K562 (cell line): ENCODE measurements around the gene PUM1. TPM values are rescaled to one million over a fixed set of nuclear protein-coding genes. Genes with fewer than 3 reads are reported as not detected.

Experiments
- ATAC-seq: fragments of 200-7000 bp; cut with Tn5 transposase; 3 replicates; pipeline ENCODE4 v1.9.1; 2020; ENCODE audit warnings: moderate library complexity
- BruUV-seq: library from RNA; stranded (reverse); fragments of 400-500 nt; replicated peaks from 2 replicates; lab custom pipeline; 2021; lab: Mats Ljungman, UMichigan
- CTCF ChIA-PET: fragments of 300-600 bp; formaldehyde crosslinking; extraction: SDS; loops from one replicate; lab custom pipeline; 2021; ENCODE audit warnings: low intra/inter-chr PET ratio; lab: Yijun Ruan, JAX
- POLR2A ChIA-PET: fragments of 300-600, 350-650 bp; sonication (Branson Sonifier 250); formaldehyde crosslinking; extraction: SDS; loops from one replicate; lab custom pipeline; 2021; ENCODE audit warnings: antibody characterized with exemption, inconsistent platforms; lab: Yijun Ruan, JAX
- DNase-seq, 4 experiments: peaks; one replicate each; pipeline versions ENCODE4 v3.0.0 to v3.0.0-alpha.2; 2011 to 2018; ENCODE audit warnings: low spot score in 3 of 4, mixed read lengths in 3 of 4; ENCODE audit errors: extremely low read depth in 1 of 4
- FAIRE-seq: peaks from 2 replicates; lab custom pipeline; 2011; peaks lifted over from hg19 to GRCh38; lab: Jason Lieb, UNC
- H2AFZ ChIP-seq: 2 replicates; pipeline ENCODE4 v1.6.0; 2011; ENCODE audit warnings: low read depth, low read length, control low read depth, inconsistent platforms
- H3K27ac ChIP-seq: fragments of 200-600 bp; 3 replicates; pipeline ENCODE4 v1.8.0; 2011; ENCODE audit warnings: low read depth, mild to moderate bottlenecking, control low read depth, inconsistent platforms, low read length, moderate library complexity, mixed read lengths; ENCODE audit errors: extremely low read depth
- H3K27me3 ChIP-seq, 2 experiments: fragments of 300-600 bp in 1 of 2; 2 replicates in 1 of 2; 3 replicates in 1 of 2; pipeline versions ENCODE4 v1.6.0 to v1.8.0; 2011; ENCODE audit warnings: inconsistent platforms in 2 of 2, low read length in 2 of 2, mild to moderate bottlenecking in 1 of 2, mixed read lengths in 1 of 2, moderate library complexity in 1 of 2; ENCODE audit not compliant: control insufficient read depth in 2 of 2, insufficient read depth in 2 of 2
- H3K36me3 ChIP-seq: fragments of 300-600 bp; 3 replicates; pipeline ENCODE4 v1.8.0; 2011; ENCODE audit warnings: mild to moderate bottlenecking, low read length, inconsistent platforms; ENCODE audit not compliant: control insufficient read depth, insufficient read depth
- H3K4me1 ChIP-seq, 2 experiments: fragments of 200-600 bp in 1 of 2; replicated peaks in 1 of 2; 2 replicates in 1 of 2; 3 replicates in 1 of 2; pipeline versions ENCODE4 v1.5.1 to v1.8.0; 2011; ENCODE audit warnings: inconsistent platforms in 2 of 2, low read length in 2 of 2, mild to moderate bottlenecking in 1 of 2, mixed read lengths in 1 of 2, moderate library complexity in 1 of 2; ENCODE audit not compliant: control insufficient read depth in 2 of 2, insufficient read depth in 2 of 2
- H3K4me2 ChIP-seq: 2 replicates; pipeline ENCODE4 v1.6.1; 2011; ENCODE audit warnings: low read length, control low read depth, inconsistent platforms, mixed read lengths; ENCODE audit not compliant: insufficient read depth
- H3K4me3 ChIP-seq: fragments of 200-600 bp; sonication (generic), shearing (Covaris generic); 2 replicates; pipeline ENCODE4 v1.5.1; 2016; ENCODE audit warnings: control low read depth, inconsistent platforms
- H3K79me2 ChIP-seq: fragments of 200-600 bp; 3 replicates; pipeline ENCODE4 v1.8.0; 2011; ENCODE audit warnings: low read length, inconsistent platforms; ENCODE audit not compliant: control insufficient read depth, insufficient read depth
- H3K9ac ChIP-seq, 2 experiments: 2 replicates each; pipeline versions ENCODE4 v1.6.0 to v1.6.1; 2011; ENCODE audit warnings: low read depth in 2 of 2, low read length in 2 of 2, control low read depth in 1 of 2, inconsistent platforms in 1 of 2, mild to moderate bottlenecking in 1 of 2, mixed read lengths in 1 of 2; ENCODE audit not compliant: insufficient read depth in 1 of 2
- H3K9me1 ChIP-seq: one replicate; pipeline ENCODE4 v1.6.0; 2011; ENCODE audit warnings: inconsistent platforms, mild to moderate bottlenecking, low read length, moderate library complexity; ENCODE audit not compliant: control insufficient read depth, insufficient read depth
- H3K9me3 ChIP-seq: replicated peaks from 2 replicates; pipeline ENCODE4 v1.5.1; 2011; ENCODE audit warnings: low read depth, low read length, inconsistent platforms; ENCODE audit not compliant: control insufficient read depth, insufficient read depth
- H4K20me1 ChIP-seq: replicated peaks from 2 replicates; pipeline ENCODE4 v1.6.1; 2011; ENCODE audit warnings: low read length, inconsistent platforms, mixed read lengths; ENCODE audit not compliant: control insufficient read depth, insufficient read depth
- BDP1 ChIP-seq: IDR thresholded peaks from 3 replicates; pipeline ENCODE4 v1.6.1; 2011; ENCODE audit not compliant: insufficient read length, insufficient read depth
- E2F1 ChIP-seq: sonication (generic); formaldehyde crosslinking; IDR thresholded peaks from 2 replicates; pipeline ENCODE4 v1.8.1; 2023; ENCODE audit warnings: mild to moderate bottlenecking, missing genetic modification reagents, moderate library complexity
- ELF2 ChIP-seq: fragments of 250-450 bp; sonication (Bioruptor Pico); IDR thresholded peaks from 2 replicates; pipeline ENCODE4 v1.5.0; 2021; ENCODE audit warnings: mild to moderate bottlenecking
- FUS ChIP-seq: fragments of 200-400 bp; formaldehyde crosslinking; optimal IDR thresholded peaks from 2 replicates; pipeline ENCODE3; 2017; ENCODE audit warnings: low read depth, low read length
- HDGF ChIP-seq: fragments of 450-650 bp; IDR thresholded peaks from 2 replicates; pipeline ENCODE4 v1.6.1; 2016
- KDM2B ChIP-seq: fragments of 250-450 bp; sonication (Bioruptor Pico); IDR thresholded peaks from 2 replicates; pipeline ENCODE4 v1.8.0; 2021; ENCODE audit warnings: mild to moderate bottlenecking, moderate library complexity
- MNT ChIP-seq, 2 experiments: fragments of 450-650 bp; conservative IDR thresholded peaks; 2 replicates each; pipeline ENCODE4 v1.6.1; 2017; ENCODE audit warnings: mild to moderate bottlenecking in 2 of 2, moderate library complexity in 2 of 2
- NR2F6 ChIP-seq: fragments of 450-650 bp; formaldehyde crosslinking; IDR thresholded peaks from 2 replicates; pipeline ENCODE4 v1.4.0; 2020; ENCODE audit warnings: mild to moderate bottlenecking
- RAD21 ChIP-seq, 2 experiments: fragments of 250-450 bp in 1 of 2; fragments of 450-650 bp in 1 of 2; sonication (Bioruptor Pico) in 1 of 2; formaldehyde crosslinking in 1 of 2; IDR thresholded peaks in 1 of 2; conservative IDR thresholded peaks in 1 of 2; 2 replicates each; pipeline versions ENCODE4 v1.4.0 to v1.8.0; 2020 to 2022; ENCODE audit warnings: mild to moderate bottlenecking in 2 of 2, moderate library complexity in 1 of 2
- ZNF277 ChIP-seq: fragments of 250-450 bp; sonication (Bioruptor Pico); IDR thresholded peaks from 2 replicates; pipeline ENCODE4 v1.8.0; 2022; ENCODE audit warnings: inconsistent platforms, mild to moderate bottlenecking, moderate library complexity, borderline replicate concordance
- ZNF445 ChIP-seq: fragments of 250-450 bp; sonication (Bioruptor Pico); IDR thresholded peaks from 2 replicates; pipeline ENCODE4 v1.4.0; 2020; ENCODE audit warnings: low read depth, mild to moderate bottlenecking, moderate library complexity
- ZNF77 ChIP-seq: fragments of 250-450 bp; sonication (Bioruptor Pico); IDR thresholded peaks from 2 replicates; pipeline ENCODE4 v1.5.0; 2020
- WGBS: fragments of 100-300 bp; shearing (Covaris generic); methylation state at CpG from one replicate; pipeline ENCODE4 v1.1.6; 2016; ENCODE audit warnings: low coverage, mixed read lengths; ENCODE audit not compliant: insufficient coverage; ENCODE audit errors: missing lambda C conversion rate; 5-methylcytosine and 5-hydroxymethylcytosine counted together
- in situ Hi-C: fragments of 300-500 bp; cut with MboI; formaldehyde crosslinking; loops from 4 replicates; pipeline ENCODE4 v1.15.0; 2018; ENCODE audit warnings: inconsistent platforms, mixed read lengths
- intact Hi-C: fragments of 100-400 bp; cut with micrococcal nuclease; formaldehyde crosslinking; loops from 2 replicates; pipeline ENCODE4 v1.14.2; 2022
- polyA plus RNA-seq, 8 experiments: library from polyadenylated mRNA; depleted of rRNA in 4 of 8; stranded (reverse) in 5 of 8; unstranded in 3 of 8; fragments of >200 nt; fragmentation: Nextera tagmentation in 2 of 8; fragmentation: Illumina TruSeq in 1 of 8; extraction: Ambion mirVana in 2 of 8; extraction: Trizol in 1 of 8; gene quantifications; 2 replicates each; pipeline versions ENCODE4 v1.2.1 to v1.2.3, GENCODE V29; 2011 to 2014; ENCODE audit warnings: inconsistent platforms in 1 of 8, missing spikeins in 1 of 8
- total RNA-seq, 7 experiments: library from RNA; depleted of rRNA in 6 of 7; stranded (reverse); fragments of >200 nt in 6 of 7; fragmentation: Illumina TruSeq in 2 of 7; extraction: Trizol in 2 of 7; gene quantifications; 2 replicates each; pipeline versions ENCODE4 v1.2.1 to v1.2.3, GENCODE V29; 2011 to 2021; ENCODE audit warnings: low replicate concordance in 1 of 7

Gene PUM1
- total and polyA plus RNA-seq, 9 of the 15 experiments (the other 6 are each of a cell fraction or from before 2014, with no cell fraction given): 37.7 to 104 (median 55.7) TPM

GRCh38 chr1:31095985-31096384, 30.5 kb upstream of the PUM1 start:
- in situ Hi-C loops: no loop called here
- POLR2A ChIA-PET: interaction anchor here (1.3 kb wide), 1 partner anchor 25 kb away, joined by 3 read pairs; no protein-coding TSS in a partner anchor
- H3K9me3 ChIP-seq: no peaks in the 10 kb centered on the region
- no peak overlapping the region for H3K4me2 ChIP-seq
- no peaks in the 10 kb centered on the region for H4K20me1 ChIP-seq
- peaks cover 5 to 8% of the 10 kb centered on the region in 2 experiments; a peak in 4 of 5 replicates for H3K4me1 ChIP-seq
- CTCF ChIA-PET: no interaction called here
- no peaks in the 10 kb centered on the region for H3K36me3 ChIP-seq
- no peaks in the 10 kb centered on the region for H3K9me1 ChIP-seq
- DNase-seq (no peak), FAIRE-seq (no peak), ATAC-seq (no peak)
- TF ChIP-seq FUS: no peak
- TF ChIP-seq BDP1: no peak
- TF ChIP-seq NR2F6 (CRISPR knock-in tag): no peak
- no peak for TF ChIP-seq MNT (conservative IDR thresholded peaks at IDR 0.05)
- no peak for TF ChIP-seq HDGF
- TF ChIP-seq E2F1 (CRISPR knock-in tag): no peak
- TF ChIP-seq RAD21 (CRISPR knock-in tag; conservative IDR thresholded peaks at IDR 0.05 in 1 of 2, IDR thresholded peaks at IDR 0.05 in 1 of 2): no peak
- TF ChIP-seq KDM2B: no peak
- no peak for TF ChIP-seq ZNF445 (CRISPR knock-in tag)
- no peak for TF ChIP-seq ZNF77 (CRISPR knock-in tag)
- TF ChIP-seq ELF2: no peak
- no peak for TF ChIP-seq ZNF277 (CRISPR knock-in tag)
- no peak overlapping the region for H3K9ac ChIP-seq
- 53% methylated on average over 6 of the region's 6 CpGs for WGBS
- no peaks in the 10 kb centered on the region for H3K79me2 ChIP-seq
- H2AFZ ChIP-seq: no peak overlapping the region
- no peaks in the 10 kb centered on the region for H3K27me3 ChIP-seq
- H3K4me3 ChIP-seq: no peak overlapping the region
- H3K27ac ChIP-seq: no peak overlapping the region
- no TSS peak for BruUV-seq
- intact Hi-C loops: no loop called here
